ENCODE data around the gene GP1BA. TPM values are rescaled to one million over a fixed set of nuclear protein-coding genes. Genes with fewer than 3 reads are reported as not detected.
A peak's percentile ranks its signal among the peaks of the same experiment; 100 is the strongest.

Gene GP1BA
- total RNA-seq, 1 donor from 2014 or later, result not detected

DNA sequence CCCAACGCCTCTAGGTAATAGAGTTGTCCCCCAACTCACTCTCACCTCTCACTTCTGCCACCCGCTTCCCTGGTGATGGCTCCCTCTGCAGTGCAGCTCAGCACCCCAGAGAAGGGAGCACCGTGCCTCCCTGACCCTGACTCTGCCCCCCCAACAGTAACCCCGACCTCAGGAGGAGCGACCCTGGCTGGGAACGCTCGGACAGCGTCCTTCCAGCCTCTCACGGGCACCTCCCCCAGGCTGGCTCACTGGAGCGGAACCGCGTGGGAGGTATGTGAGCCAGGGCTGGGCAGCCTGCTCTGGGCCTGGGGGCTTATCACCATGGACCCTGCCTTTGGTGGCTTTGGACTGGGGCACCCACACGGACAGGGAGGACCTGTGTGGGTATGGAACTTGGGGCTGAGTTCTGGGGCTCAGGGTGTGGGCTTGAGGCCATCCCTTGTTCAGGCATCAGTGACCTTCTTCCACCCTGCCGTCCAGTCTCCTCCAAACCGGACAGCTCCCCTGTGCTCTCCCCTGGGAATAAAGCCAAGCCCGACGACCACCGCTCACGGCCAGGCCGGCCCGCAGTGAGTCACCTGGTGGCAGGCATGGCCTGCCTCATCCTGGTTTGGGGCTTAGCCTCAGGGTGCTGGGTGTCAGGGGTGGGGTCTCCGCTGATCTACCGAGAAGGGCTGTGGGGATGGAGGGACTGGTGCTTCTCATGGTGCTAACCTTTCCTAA lies 39.4 kb upstream of the GP1BA start:
- Mint-ChIP-seq H3K9me3 (no peaks in the 10 kb centered on the region), H3K27ac (no peak overlapping the region), H3K27me3 (no peaks in the 10 kb centered on the region), H3K36me3 (peaks cover 5% of the 10 kb centered on the region), H3K4me3 (no peak overlapping the region), H3K4me1 (ENCODE audit: unreplicated experiment) (no peaks in the 10 kb centered on the region)
- DNase-seq (ENCODE audit: extremely low spot score, unreplicated experiment), result no peak
- TF ChIP-seq, protein P1, sequence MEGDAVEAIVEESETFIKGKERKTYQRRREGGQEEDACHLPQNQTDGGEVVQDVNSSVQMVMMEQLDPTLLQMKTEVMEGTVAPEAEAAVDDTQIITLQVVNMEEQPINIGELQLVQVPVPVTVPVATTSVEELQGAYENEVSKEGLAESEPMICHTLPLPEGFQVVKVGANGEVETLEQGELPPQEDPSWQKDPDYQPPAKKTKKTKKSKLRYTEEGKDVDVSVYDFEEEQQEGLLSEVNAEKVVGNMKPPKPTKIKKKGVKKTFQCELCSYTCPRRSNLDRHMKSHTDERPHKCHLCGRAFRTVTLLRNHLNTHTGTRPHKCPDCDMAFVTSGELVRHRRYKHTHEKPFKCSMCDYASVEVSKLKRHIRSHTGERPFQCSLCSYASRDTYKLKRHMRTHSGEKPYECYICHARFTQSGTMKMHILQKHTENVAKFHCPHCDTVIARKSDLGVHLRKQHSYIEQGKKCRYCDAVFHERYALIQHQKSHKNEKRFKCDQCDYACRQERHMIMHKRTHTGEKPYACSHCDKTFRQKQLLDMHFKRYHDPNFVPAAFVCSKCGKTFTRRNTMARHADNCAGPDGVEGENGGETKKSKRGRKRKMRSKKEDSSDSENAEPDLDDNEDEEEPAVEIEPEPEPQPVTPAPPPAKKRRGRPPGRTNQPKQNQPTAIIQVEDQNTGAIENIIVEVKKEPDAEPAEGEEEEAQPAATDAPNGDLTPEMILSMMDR (conservative IDR thresholded peaks at IDR 0.05), result no peak

DNA sequence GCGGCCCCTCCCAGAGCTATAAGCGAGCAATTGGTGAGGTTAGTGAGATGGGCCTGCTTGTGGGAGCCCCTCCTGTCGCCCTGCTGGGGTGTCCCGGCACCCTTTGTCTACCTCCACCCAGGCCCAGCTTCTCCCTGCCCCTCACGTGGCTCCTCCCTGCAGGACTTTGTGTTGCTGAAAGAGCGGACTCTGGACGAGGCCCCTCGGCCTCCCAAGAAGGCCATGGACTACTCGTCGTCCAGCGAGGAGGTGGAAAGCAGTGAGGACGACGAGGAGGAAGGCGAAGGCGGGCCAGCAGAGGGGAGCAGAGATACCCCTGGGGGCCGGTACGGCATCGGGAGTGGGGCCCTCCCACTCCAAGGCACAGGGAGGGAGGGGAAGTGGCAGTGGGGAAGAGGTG lies 38.8 kb upstream of the GP1BA start:
- Mint-ChIP-seq H3K27me3 (no peaks in the 10 kb centered on the region), H3K27ac (no peak overlapping the region), H3K36me3 (peaks cover 5% of the 10 kb centered on the region), H3K4me3 (no peak overlapping the region), H3K4me1 (ENCODE audit: unreplicated experiment) (no peaks in the 10 kb centered on the region), H3K9me3 (no peaks in the 10 kb centered on the region)
- TF ChIP-seq, protein P1 (conservative IDR thresholded peaks at IDR 0.05), result no peak
- DNase-seq (ENCODE audit: extremely low spot score, unreplicated experiment), result no peak

DNA sequence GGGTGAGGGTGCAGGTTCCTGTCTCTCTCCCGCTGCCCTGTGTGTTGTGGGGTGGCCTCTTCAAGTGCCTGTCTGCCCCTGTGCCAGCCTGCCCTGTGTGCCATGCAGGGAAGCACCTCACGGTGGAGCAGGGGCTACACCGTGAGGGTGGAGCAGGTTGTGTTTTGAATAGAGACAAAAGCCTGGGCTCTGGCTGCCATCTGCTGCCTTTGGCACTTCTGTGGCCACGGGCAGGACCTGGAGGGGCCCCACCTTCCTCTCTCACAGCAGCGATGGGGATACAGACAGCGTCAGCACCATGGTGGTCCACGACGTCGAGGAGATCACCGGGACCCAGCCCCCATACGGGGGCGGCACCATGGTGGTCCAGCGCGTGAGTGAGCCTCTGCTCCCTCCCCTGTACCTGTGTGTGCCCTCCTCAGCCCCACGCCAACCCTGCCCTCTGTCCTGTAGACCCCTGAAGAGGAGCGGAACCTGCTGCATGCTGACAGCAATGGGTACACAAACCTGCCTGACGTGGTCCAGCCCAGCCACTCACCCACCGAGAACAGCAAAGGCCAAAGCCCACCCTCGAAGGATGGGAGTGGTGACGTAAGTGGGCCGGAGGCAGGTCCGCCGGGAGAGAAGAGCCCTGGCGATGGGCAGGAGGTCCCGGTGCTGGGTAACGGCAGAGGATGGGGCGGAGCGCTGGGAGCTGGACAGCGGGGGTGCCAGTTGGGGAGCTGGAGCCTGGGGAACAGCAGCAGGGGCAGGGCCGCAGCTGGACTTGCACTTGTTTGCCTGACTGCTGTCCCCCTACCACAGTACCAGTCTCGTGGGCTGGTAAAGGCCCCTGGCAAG lies 38.1 kb upstream of the GP1BA start:
- TF ChIP-seq, protein P1 (conservative IDR thresholded peaks at IDR 0.05), result no peak
- Mint-ChIP-seq H3K36me3 (peaks cover 4% of the 10 kb centered on the region), H3K27me3 (no peaks in the 10 kb centered on the region), H3K4me3 (no peak overlapping the region), H3K9me3 (no peaks in the 10 kb centered on the region), H3K27ac (no peak overlapping the region), H3K4me1 (ENCODE audit: unreplicated experiment) (no peaks in the 10 kb centered on the region)
- no peak for DNase-seq (ENCODE audit: extremely low spot score, unreplicated experiment)

DNA sequence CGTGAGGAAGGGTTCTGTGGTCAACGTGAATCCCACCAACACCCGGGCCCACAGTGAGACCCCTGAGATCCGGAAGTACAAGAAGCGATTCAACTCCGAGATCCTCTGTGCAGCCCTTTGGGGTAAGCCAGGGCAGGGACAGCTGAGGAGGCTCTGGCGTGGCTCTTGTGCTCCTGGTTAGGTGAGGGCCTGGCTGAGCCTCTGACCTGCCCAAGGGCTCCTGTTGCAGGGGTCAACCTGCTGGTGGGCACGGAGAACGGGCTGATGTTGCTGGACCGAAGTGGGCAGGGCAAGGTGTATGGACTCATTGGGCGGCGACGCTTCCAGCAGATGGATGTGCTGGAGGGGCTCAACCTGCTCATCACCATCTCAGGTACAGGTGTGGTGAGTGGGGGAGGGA lies 37.0 kb upstream of the GP1BA start:
- H3K4me1 Mint-ChIP-seq (ENCODE audit: unreplicated experiment), result no peaks in the 10 kb centered on the region
- TF ChIP-seq, protein P1 (conservative IDR thresholded peaks at IDR 0.05), result no peak
- no peaks in the 10 kb centered on the region for H3K36me3 Mint-ChIP-seq
- no peak overlapping the region for H3K4me3 Mint-ChIP-seq
- no peaks in the 10 kb centered on the region for H3K9me3 Mint-ChIP-seq
- peak overlapping the region; percentile 41 for H3K27ac Mint-ChIP-seq
- DNase-seq (ENCODE audit: extremely low spot score, unreplicated experiment), result no peak
- no peaks in the 10 kb centered on the region for H3K27me3 Mint-ChIP-seq

DNA sequence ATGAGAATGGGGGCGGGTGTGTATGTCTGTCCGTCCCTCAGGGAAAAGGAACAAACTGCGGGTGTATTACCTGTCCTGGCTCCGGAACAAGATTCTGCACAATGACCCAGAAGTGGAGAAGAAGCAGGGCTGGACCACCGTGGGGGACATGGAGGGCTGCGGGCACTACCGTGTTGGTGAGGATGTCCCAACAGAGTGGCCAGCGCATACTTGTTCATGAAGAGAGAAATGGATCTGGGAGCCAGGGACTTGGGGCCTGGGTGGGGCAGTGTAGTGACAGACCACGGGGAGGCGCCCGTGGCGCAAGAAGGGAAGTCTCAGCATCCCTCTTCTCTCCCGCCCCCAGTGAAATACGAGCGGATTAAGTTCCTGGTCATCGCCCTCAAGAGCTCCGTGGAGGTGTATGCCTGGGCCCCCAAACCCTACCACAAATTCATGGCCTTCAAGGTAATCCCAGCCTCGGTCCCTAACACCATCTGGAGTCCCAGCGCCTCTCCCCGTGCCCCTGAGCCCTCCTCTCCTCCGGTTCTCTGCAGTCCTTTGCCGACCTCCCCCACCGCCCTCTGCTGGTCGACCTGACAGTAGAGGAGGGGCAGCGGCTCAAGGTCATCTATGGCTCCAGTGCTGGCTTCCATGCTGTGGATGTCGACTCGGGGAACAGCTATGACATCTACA lies 36.3 kb upstream of the GP1BA start:
- no peak overlapping the region for H3K4me3 Mint-ChIP-seq
- DNase-seq (ENCODE audit: extremely low spot score, unreplicated experiment), result no peak
- H3K36me3 Mint-ChIP-seq, result no peaks in the 10 kb centered on the region
- H3K27me3 Mint-ChIP-seq, result no peaks in the 10 kb centered on the region
- no peaks in the 10 kb centered on the region for H3K9me3 Mint-ChIP-seq
- H3K27ac Mint-ChIP-seq, result no peak overlapping the region
- no peaks in the 10 kb centered on the region for H3K4me1 Mint-ChIP-seq (ENCODE audit: unreplicated experiment)
- TF ChIP-seq, protein P1 (conservative IDR thresholded peaks at IDR 0.05), result peak; percentile 24

All from type B pancreatic cell (in vitro differentiated cells).